HG02840 (cell line): ENCODE data around the gene SH2D4B.
A peak's percentile ranks its signal among the peaks of the same experiment; 100 is the strongest.

Experiments
- ATAC-seq: cut with Tn5 transposase; IDR thresholded peaks from one replicate; pipeline ENCODE4 v1.9.1; 2021; ENCODE audit warnings: mild to moderate bottlenecking, moderate library complexity, moderate number of reproducible peaks; ENCODE audit not compliant: unreplicated experiment, low FRiP score

Gene SH2D4B

GRCh38 chr10:80582286-80582960, 44.7 kb downstream of the SH2D4B start:
- no peak for ATAC-seq

DNA sequence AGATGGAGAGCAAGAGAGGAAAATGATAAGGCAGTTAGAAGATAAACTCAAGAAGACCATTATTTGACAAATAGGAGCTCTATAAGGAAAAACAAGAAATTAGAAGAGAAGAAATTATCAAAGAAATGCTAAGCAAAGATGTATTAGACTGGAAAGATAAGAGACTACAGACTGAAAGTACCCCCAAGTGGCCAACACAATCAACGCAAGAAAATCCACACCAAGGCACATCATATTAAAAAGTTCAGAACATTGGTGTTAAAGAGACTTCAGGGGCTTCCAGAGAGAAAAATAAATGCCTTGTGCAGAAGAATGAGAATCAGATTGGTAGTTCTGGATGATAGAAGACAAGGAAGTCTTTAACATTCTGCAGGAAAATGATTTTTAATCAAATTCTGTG, 46.0 kb downstream of the SH2D4B start:
- ATAC-seq = no peak

- no peak for ATAC-seq
Measured at GRCh38 chr10:80585812-80586211, 48.1 kb downstream of the SH2D4B start.

DNA sequence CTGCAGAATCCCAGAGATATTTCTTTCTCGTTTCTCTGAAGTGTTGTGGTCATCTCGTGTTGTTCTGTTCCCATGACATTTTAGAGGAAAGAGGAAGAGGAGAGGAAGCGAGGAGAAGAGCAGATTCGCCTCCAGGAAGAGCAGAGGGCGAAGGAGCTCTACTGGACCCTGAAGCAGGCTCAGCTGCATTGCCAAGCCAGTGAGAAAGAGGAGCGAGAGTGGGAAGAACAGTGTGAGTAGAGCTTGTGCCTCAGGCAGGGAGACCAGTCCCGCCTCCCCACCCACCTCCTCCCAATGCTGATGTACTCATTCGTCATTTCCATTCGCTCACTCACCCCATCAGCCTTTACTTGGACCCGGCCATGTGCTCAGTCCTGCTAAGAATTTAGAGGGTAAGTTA, 50.8 kb downstream of the SH2D4B start:
- no peak for ATAC-seq

GRCh38 chr10:80589726-80590373, 52.1 kb downstream of the SH2D4B start:
- ATAC-seq = peak; percentile 95

DNA sequence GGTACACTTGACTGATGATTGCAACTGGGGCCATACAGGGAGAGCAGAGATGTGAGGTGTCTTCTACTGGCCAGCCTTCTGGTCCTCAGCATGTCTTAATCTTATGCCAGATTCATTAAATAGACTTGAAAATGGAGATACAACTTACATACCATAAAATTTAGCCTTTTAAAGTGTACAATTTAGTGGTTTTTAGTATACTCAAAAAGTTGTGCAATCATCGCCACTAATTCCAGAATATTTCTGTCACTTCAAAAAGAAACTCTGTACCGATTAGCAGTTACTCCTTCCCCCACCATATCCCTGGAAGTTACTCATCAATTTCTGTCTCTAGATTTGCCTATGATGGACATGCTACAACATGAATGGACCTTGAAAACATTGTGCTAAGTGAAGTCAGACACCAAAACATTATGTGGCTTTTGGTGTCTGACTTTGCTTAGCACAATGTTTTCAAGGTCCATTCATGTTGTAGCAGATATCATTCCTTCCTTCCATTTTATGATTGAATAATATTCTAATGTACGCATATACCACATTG, 53.0 kb downstream of the SH2D4B start:
- ATAC-seq = no peak

DNA sequence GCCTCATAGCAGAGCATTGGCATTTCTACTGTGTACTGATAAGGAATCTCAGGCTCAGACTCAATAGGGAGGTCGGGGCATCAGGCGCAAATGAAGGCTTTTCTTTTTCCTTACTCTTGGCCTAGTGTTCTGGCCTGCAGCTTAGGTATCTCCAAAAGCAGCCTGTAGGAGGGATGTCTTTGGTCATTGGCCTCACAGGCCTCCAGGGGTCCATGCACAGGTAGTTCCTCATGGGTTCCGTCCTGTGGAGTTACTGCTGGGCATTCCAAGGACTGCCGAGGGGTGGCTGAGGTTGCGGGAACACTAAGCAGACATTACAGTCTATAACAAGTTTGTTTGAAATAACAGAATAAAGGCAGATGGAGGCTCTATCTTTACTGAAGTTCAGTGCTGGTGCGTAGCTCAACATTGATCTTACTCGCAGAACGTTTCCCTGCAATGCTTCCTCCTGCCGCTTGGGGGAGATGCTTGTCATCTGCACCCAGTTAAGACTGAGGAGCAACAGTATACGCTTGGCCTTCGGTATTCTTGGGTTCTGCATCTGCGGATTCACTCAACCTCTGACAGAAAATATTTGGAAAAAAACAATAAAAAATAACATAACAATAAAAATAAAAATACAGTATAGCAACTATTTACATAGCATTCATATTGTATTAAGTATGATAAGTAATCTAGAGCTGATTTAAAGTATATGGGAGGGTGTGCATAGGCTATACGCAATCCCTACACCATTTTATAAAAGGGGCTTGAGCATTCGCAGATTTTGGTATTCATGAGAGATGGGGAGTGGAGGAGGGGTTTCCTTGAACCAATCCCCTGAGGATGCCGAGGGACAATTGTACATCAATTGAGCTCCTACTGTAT, 58.9 kb downstream of the SH2D4B start:
- ATAC-seq = no peak

- ATAC-seq = peak; percentile 51
Measured at GRCh38 chr10:80598084-80598798, 60.5 kb downstream of the SH2D4B start.

DNA sequence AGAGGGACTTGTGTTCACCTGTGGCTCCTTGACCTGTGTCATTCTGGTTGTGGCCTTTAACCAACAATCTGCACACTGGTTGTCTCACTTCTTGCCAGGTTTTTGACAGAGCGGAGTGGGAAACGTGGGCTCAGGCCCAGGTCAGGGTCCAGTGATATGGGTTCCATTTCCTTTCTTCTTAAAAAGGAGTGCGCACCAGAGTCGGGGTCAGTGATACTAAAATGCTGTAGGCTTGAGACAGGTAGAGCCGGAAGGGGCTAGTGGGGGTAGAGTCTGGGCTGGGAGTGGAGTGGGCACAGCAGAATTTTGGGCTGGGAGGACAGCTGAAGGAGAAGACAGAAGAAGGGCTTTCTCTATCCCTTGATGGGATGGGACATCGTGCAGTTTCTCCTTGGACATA, 61.2 kb downstream of the SH2D4B start:
- no peak for ATAC-seq

GRCh38 chr10:80599424-80599847, 61.7 kb downstream of the SH2D4B start:
- ATAC-seq = peak; percentile 75

GRCh38 chr10:80600256-80600655, 62.6 kb downstream of the SH2D4B start:
- no peak for ATAC-seq

DNA sequence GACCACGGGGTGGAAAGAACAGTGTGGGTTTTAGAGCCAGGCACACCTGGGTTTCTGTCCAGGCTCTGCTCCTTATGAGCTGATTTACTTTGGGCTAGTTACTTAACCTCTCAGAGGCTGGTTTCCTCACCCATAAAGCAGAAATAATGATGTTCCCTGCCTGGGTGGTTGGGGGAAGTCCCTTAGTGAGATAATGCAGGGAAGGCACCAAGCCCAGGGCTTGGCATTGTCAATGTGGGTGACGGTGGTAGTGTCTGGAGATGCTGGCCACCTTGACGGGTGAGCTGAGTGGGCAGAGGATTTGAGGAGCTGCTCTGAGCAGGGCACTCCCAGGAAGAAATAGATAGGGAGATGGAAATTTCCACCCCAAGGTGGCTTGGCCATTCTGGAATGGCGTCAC, 65.2 kb downstream of the SH2D4B start:
- no peak for ATAC-seq

DNA sequence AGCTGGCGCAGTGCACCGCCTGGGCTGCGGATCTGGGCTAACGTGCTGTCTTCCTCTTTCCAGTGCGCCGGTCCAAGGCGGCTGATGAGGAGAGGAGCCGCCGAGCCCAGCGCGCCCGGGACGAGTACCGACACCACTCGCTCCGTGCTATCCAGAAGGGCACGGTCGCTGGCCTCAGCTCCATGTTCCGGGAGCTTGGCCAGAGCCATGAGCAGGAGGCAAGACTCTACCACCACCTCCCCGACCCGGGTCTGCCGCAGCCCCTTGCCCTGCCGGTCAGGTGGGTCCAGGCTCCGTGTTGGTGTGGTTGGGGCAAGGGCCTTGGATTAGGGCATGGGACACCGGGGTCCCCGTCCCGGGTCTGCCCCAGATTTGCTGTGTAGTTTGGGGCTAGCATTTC, 65.8 kb downstream of the SH2D4B start:
- ATAC-seq = no peak

DNA sequence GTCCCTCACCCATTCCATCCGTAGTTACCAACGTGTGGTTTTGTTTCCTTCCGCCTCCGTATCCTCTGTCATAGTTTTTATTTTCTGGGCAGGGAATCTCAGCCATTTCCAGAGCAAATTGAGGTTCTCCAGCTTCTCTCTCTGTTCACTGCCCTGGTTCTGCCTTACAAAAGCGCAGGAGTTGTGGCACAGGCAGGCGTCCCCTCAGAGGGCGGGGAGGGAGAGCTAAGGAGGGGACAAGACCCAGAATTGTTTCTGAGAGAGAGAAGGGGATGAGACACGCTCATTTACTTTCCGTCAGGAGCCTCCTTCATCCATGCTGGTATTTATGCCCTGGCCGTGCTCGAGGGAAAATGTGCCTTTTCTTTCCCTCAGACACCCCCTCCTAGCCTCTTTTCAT, 71.0 kb downstream of the SH2D4B start:
- ATAC-seq = no peak

GRCh38 chr10:80609331-80609730, 71.6 kb downstream of the SH2D4B start:
- no peak for ATAC-seq

DNA sequence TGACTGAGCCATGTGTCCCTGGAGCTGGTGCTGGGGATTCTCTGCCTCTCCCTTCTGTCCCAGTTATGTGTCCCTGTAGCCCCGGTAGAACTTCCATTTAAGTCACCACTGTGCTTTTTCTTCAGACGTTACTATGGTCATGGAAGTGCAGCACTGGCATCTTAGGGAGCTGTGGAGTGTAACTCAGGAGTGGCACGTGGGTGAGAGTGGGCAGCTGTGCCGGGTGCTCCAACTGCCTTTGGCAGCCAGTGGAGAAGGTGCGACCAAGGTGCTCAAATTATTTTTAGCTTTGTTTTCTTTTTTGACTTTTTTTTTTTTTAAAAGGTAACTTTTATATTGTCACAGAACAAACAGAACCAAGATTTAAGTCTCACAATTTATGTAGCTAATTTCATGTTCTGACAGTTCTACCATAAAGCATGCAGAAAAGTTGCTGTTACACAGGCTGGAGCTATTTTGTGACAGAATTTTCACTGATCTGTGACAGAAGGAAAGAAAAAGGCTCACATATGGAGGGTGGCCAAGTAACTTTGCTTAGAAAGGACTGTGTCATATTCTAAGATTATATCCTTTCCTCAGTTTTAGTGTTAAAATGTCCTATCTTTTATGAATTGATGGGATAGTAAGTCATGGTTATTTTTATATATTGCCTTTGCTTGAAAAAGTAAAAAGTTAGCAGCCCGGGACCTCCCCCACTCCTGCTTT, 73.9 kb downstream of the SH2D4B start:
- no peak for ATAC-seq

DNA sequence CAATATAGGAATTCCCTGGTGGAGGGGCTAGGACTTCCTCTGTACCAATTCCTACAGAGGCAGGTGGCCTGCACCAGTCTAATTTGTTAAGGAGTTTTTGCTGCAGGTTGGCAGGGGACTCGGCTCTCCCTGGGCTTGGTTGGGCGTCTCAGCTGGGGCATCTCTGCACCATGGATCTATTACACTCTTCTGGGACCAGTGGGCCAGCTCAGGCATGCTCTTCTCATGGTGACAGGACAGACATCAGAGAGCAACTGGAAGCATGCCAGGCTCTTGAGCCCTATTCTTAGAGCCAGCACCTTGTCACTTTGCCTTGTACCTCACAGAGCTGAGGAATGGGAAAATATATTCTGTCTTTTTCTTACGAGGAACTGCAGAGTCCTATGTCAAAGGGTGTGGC, 74.6 kb downstream of the SH2D4B start:
- ATAC-seq = no peak

DNA sequence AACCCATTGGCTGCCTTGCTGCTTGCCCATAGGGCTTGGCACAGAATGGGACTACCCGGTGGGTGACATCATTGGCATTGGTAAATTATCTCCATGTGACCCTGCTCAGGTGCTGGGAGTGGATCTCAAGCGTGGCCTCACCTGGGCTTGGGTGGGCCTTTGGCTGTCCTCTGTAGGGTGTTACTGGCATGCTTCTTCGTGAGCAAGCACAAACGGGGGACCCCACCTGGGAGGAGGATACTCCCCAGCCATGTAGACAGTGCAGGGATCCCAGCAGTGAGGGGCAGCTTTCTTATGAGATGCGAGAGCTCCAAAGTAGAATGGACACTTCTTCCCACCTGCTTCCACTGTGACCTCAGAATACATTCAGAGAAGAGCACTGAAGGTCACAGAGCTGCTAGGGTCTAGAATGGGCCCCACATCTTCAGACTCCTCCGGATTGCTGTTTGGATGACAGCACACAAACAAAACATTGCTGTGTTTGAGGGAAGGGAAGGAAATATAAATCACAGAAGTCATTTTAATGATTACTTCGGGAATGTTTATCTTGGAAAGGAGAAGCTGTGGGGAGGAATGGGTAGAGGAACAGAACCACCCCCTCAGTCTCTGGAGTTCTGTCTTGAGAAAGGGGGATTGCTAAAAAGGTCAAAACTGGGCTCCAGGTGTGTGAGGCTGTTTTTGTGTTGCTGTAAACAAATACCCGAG, 75.9 kb downstream of the SH2D4B start:
- no peak for ATAC-seq
